Lung (tissue), 16 donors: ENCODE results near the gene CYB5A. TPM values are rescaled to one million over a fixed set of nuclear protein-coding genes. Genes with fewer than 3 reads are reported as not detected.

Experiments
- ATAC-seq: fragments of 200-7000 bp; cut with Tn5 transposase; one replicate; pipeline ENCODE4 v1.9.1; 2020; ENCODE audit warnings: moderate number of reproducible peaks; ENCODE audit not compliant: insufficient read depth, low FRiP score
- DNase-seq, 3 donors: peaks; one replicate each; pipeline ENCODE4 v3.0.0-alpha.2; 2013 to 2017
- H3K27ac ChIP-seq, 2 donors: one replicate each; pipeline ENCODE4 v1.5.1; 2013; ENCODE audit warnings: mild to moderate bottlenecking in 2 of 2, moderate library complexity in 2 of 2, control low read depth in 1 of 2, inconsistent platforms in 1 of 2, low read depth in 1 of 2, low read length in 1 of 2
- H3K27me3 ChIP-seq, 3 donors: one replicate each; pipeline ENCODE4 v1.5.1; 2013; ENCODE audit warnings: low read length in 2 of 3; ENCODE audit not compliant: control insufficient read depth in 3 of 3, insufficient read depth in 3 of 3
- H3K36me3 ChIP-seq, 4 donors: one replicate each; pipeline ENCODE4 v1.5.1; 2013; ENCODE audit warnings: low read length in 4 of 4, mild to moderate bottlenecking in 1 of 4, moderate library complexity in 1 of 4; ENCODE audit not compliant: control insufficient read depth in 4 of 4, insufficient read depth in 4 of 4
- H3K4me1 ChIP-seq, 5 donors: one replicate each; pipeline ENCODE4 v1.5.1; 2013; ENCODE audit warnings: low read length in 5 of 5, mild to moderate bottlenecking in 2 of 5, moderate library complexity in 1 of 5; ENCODE audit not compliant: control insufficient read depth in 5 of 5, insufficient read depth in 5 of 5
- H3K4me3 ChIP-seq: one replicate; pipeline ENCODE4 v1.5.1; 2013; ENCODE audit warnings: mild to moderate bottlenecking, control low read depth, moderate library complexity
- H3K9ac ChIP-seq, 2 donors: one replicate each; pipeline ENCODE4 v1.5.1; 2013; ENCODE audit warnings: low read length in 2 of 2, control low read depth in 1 of 2; ENCODE audit not compliant: insufficient read depth in 1 of 2
- H3K9me3 ChIP-seq, 4 donors: one replicate each; pipeline ENCODE4 v1.5.1; 2013; ENCODE audit warnings: low read length in 3 of 4, mild to moderate bottlenecking in 1 of 4, moderate library complexity in 1 of 4; ENCODE audit not compliant: control insufficient read depth in 4 of 4, insufficient read depth in 3 of 4
- CTCF ChIP-seq: IDR thresholded peaks from 2 replicates; pipeline ENCODE4 v1.5.1; 2012; ENCODE audit warnings: mild to moderate bottlenecking; ENCODE audit errors: control extremely low read depth, extremely low read depth
- WGBS, 2 donors: extraction: QIAGEN DNeasy Blood & Tissue Kit; methylation state at CpG; one replicate each; pipeline ENCODE4 v1.1.7; 2013; 5-methylcytosine and 5-hydroxymethylcytosine counted together
- long read RNA-seq, 5 donors: transcript quantifications; one replicate each; lab custom pipeline, GENCODE V29; 2026
- polyA plus RNA-seq, 2 donors: library from polyadenylated mRNA; stranded (reverse); fragments of 200-250 nt; gene quantifications; one replicate each; pipeline ENCODE4 v1.2.1, GENCODE V29; 2013
- total RNA-seq, 2 donors: library from RNA; depleted of rRNA in 1 of 2; stranded (reverse); fragments of >200 nt in 1 of 2; gene quantifications; one replicate each; pipeline ENCODE4 v1.2.1, GENCODE V29; 2014 to 2021
- donor health status: control.
- donor health status: control.
- donor health status: Bipolar disorder and iron deficiency.
- donor health status: healthy.
- donor health status: DM: yes; HTN: yes; CAD: no.

The CYB5A gene
- 100 to 1,000 TPM; 516 to 527 TPM for total RNA-seq
- 100 to 1,000 TPM; 408 to 853 TPM for polyA plus RNA-seq
- long read RNA-seq, donor 1, transcript CYB5A-202 (5 exons, 3,283 nt): major isoform, 241 of 317 reads
- long read RNA-seq, donor 1, transcript CYB5A-206 (3 exons, 1,173 nt): minor isoform, 5 of 317 reads
- long read RNA-seq, donor 1, partial matches to known transcripts: 43 of 317 reads
- long read RNA-seq, donor 1, other reads (novel, unspliced or antisense): 28 of 317 reads
- long read RNA-seq, donor 2, transcript CYB5A-202 (5 exons, 3,283 nt): major isoform, 100 of 133 reads
- long read RNA-seq, donor 2, partial matches to known transcripts: 20 of 133 reads
- long read RNA-seq, donor 2, other reads (novel, unspliced or antisense): 13 of 133 reads
- long read RNA-seq, donor 3, transcript CYB5A-202 (5 exons, 3,283 nt): major isoform, 159 of 225 reads
- long read RNA-seq, donor 3, partial matches to known transcripts: 39 of 225 reads
- long read RNA-seq, donor 3, other reads (novel, unspliced or antisense): 24 of 225 reads
- long read RNA-seq, donor 4, transcript CYB5A-202 (5 exons, 3,283 nt): major isoform, 99 of 111 reads
- long read RNA-seq, donor 4, partial matches to known transcripts: 0 of 111 reads
- long read RNA-seq, donor 4, other reads (novel, unspliced or antisense): 9 of 111 reads
- long read RNA-seq, donor 5, full-length matches to known transcripts: 263 of 322 reads
- long read RNA-seq, donor 5, partial matches to known transcripts: 32 of 322 reads
- long read RNA-seq, donor 5, other reads (novel, unspliced or antisense): 27 of 322 reads

- peak within 1 kb of the TSS; percentile 90 for H3K4me3 ChIP-seq
- ATAC-seq (peak; percentile 98), DNase-seq (peak; percentile 99)
- peaks cover 0 to 3% (median 0%) of the 10 kb centered on the region in 4 donors for H3K36me3 ChIP-seq
- H3K27ac ChIP-seq: peak within 1 kb of the TSS; percentile 21 to 84
- H3K4me1 ChIP-seq: peaks cover 0 to 15% (median 3%) of the 10 kb centered on the region in 5 donors
- 0 to 1% methylated on average over 68 of the region's 68 CpGs for WGBS, 2 donors
- no peaks in the 10 kb centered on the region for H3K27me3 ChIP-seq
- TF ChIP-seq CTCF: no peak
- H3K9ac ChIP-seq: peak within 1 kb of the TSS in 1 of 2 donors; percentile 74
- no peaks in the 10 kb centered on the region for H3K9me3 ChIP-seq
Observed at GRCh38 chr18:74291771-74292540, at the start of gene CYB5A. TSS of gene CYB5A (minus strand) at chr18:74291963. CDS start at chr18:74291875, 88 bp downstream.

GRCh38 chr18:74337912-74338309, 46.1 kb upstream of the CYB5A start:
- Histone ChIP-seq H3K9me3 (no peaks in the 10 kb centered on the region), H3K27me3 (no peaks in the 10 kb centered on the region), H3K27ac (no peak overlapping the region), H3K9ac (no peak overlapping the region), H3K4me3 (no peak overlapping the region), H3K36me3 (no peaks in the 10 kb centered on the region), H3K4me1 (peaks cover 0 to 2% (median 0%) of the 10 kb centered on the region in 5 donors)
- ATAC-seq (peak; percentile 53), DNase-seq (no peak)
- WGBS, 2 donors: 81 to 87% methylated on average over 1 of the region's 1 CpG
- TF ChIP-seq CTCF: no peak

- TF ChIP-seq CTCF: no peak
Observed at GRCh38 chr18:74337155-74337911, 45.6 kb upstream of the CYB5A start.

More at GRCh38 chr18:74337155-74337911, 45.6 kb upstream of the CYB5A start:
- 74 to 86% methylated on average over 5 of the region's 5 CpGs for WGBS, 2 donors
- H3K4me3 ChIP-seq: no peak overlapping the region
- H3K36me3 ChIP-seq: no peaks in the 10 kb centered on the region
- H3K9me3 ChIP-seq: no peaks in the 10 kb centered on the region
- ATAC-seq (no peak), DNase-seq (no peak)
- H3K9ac ChIP-seq: no peak overlapping the region
- peaks cover 0 to 2% (median 0%) of the 10 kb centered on the region in 5 donors for H3K4me1 ChIP-seq
- H3K27me3 ChIP-seq: no peaks in the 10 kb centered on the region
- no peak overlapping the region for H3K27ac ChIP-seq
